ENCODE results near the gene ABCF1. TPM values are rescaled to one million over a fixed set of nuclear protein-coding genes. Genes with fewer than 3 reads are reported as not detected.

Gene ABCF1
- total and polyA plus RNA-seq, 9 of the 15 experiments (the other 6 are each of a cell fraction or from before 2014, with no cell fraction given): 41.6 to 193 (median 102) TPM

DNA sequence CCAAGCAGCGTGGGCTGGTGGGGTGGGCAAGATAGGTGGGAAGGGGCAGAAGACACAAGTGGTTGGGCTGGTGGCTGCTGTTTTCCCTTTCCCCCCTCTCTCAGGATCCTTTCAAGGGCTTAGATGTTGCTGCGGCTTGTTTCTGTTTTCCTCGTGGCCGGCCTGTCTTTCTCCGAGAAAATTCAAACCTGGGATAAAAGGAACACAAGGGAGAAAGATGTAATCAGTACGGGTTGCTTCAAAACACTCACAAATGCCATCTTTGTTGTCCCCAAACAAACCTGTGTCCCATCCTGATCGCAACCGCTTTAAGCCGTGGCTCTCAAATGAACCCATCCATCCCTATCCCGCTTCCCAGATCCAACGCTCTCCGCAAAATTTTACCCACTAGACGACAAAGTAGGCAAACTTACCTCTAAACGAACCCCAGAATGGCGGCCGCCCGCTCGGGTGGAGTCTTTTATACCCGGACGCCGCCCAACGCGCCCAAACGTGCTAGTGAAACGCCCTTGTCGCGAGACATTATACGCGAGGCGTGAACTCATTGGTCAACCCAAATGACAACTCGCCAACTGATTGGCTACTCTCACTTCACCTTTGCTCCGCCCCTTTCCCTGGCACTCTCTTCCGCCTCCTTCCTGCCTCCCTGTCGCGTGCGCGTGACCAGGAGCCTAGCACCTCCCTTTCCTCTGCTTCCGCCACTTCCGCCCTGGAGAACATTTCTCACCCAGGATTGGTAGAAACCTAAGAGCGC lies 45.7 kb downstream of the ABCF1 start, which contains the start of gene PPP1R10 (continued):
- TF ChIP-seq, protein P1, sequence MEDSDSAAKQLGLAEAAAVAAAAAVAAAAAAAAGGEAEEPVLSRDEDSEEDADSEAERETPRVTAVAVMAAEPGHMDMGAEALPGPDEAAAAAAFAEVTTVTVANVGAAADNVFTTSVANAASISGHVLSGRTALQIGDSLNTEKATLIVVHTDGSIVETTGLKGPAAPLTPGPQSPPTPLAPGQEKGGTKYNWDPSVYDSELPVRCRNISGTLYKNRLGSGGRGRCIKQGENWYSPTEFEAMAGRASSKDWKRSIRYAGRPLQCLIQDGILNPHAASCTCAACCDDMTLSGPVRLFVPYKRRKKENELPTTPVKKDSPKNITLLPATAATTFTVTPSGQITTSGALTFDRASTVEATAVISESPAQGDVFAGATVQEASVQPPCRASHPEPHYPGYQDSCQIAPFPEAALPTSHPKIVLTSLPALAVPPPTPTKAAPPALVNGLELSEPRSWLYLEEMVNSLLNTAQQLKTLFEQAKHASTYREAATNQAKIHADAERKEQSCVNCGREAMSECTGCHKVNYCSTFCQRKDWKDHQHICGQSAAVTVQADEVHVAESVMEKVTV (CRISPR knock-in tag; IDR thresholded peaks at IDR 0.05): peak; percentile 64
- TF ChIP-seq BHLHE40 (IDR thresholded peaks at IDR 0.05; ENCODE audit: low read length) (peak; percentile 99), ZNF165 (CRISPR knock-in tag; IDR thresholded peaks at IDR 0.05; ENCODE audit: borderline replicate concordance) (no peak), USF1 (CRISPR knock-in tag; IDR thresholded peaks at IDR 0.05) (peak; percentile 91), ZNF444 (CRISPR knock-in tag; IDR thresholded peaks at IDR 0.05) (peak; percentile 81), ZFP30 (CRISPR knock-in tag; IDR thresholded peaks at IDR 0.05; ENCODE audit: borderline replicate concordance) (peak; percentile 74; the same call in 1 of the 2 replicates), RBFOX2 (IDR thresholded peaks at IDR 0.05; ENCODE audit: low read depth, low read length) (peak; percentile 99), HDAC8 (tag; IDR thresholded peaks at IDR 0.05) (no peak), YY1 (IDR thresholded peaks at IDR 0.05; ENCODE audit: borderline replicate concordance in 1 of 3, control insufficient read depth in 1 of 3, extremely low read depth in 1 of 3, insufficient read depth in 3 of 3, insufficient read length in 1 of 3, insufficient replicate concordance in 2 of 3, low read depth in 1 of 3, low read length in 2 of 3) (peak; percentile 72 to 99 (median 95)), TEAD2 (tag; IDR thresholded peaks at IDR 0.05) (no peak), ZNF655 (CRISPR knock-in tag; IDR thresholded peaks at IDR 0.05) (peak; percentile 88), NFATC3 (IDR thresholded peaks at IDR 0.05) (no peak; the same call in 1 of the 2 replicates), SRF (CRISPR knock-in tag; IDR thresholded peaks at IDR 0.05) (peak; percentile 71 to 92; a peak in 3 of 4 replicates), L3MBTL2 (IDR thresholded peaks at IDR 0.05) (no peak), TEAD4 (IDR thresholded peaks at IDR 0.05; ENCODE audit: low read length) (peak; percentile 73), TEAD4 (CRISPR knock-in tag; IDR thresholded peaks at IDR 0.05; ENCODE audit: borderline replicate concordance) (no peak), ETS2 (tag; IDR thresholded peaks at IDR 0.05; ENCODE audit: borderline replicate concordance, poor library complexity, severe bottlenecking) (no peak), COPS2 (conservative IDR thresholded peaks at IDR 0.05) (no peak), RBM34 (IDR thresholded peaks at IDR 0.05; ENCODE audit: borderline replicate concordance, insufficient read depth, low read length) (no peak), MYNN (IDR thresholded peaks at IDR 0.05) (0 out of 2 replicates have a peak, but pooled peaks have one; percentile 45), MYNN (CRISPR knock-in tag; IDR thresholded peaks at IDR 0.05) (no peak)
- TF ChIP-seq, protein P2, sequence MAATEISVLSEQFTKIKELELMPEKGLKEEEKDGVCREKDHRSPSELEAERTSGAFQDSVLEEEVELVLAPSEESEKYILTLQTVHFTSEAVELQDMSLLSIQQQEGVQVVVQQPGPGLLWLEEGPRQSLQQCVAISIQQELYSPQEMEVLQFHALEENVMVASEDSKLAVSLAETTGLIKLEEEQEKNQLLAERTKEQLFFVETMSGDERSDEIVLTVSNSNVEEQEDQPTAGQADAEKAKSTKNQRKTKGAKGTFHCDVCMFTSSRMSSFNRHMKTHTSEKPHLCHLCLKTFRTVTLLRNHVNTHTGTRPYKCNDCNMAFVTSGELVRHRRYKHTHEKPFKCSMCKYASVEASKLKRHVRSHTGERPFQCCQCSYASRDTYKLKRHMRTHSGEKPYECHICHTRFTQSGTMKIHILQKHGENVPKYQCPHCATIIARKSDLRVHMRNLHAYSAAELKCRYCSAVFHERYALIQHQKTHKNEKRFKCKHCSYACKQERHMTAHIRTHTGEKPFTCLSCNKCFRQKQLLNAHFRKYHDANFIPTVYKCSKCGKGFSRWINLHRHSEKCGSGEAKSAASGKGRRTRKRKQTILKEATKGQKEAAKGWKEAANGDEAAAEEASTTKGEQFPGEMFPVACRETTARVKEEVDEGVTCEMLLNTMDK (IDR thresholded peaks at IDR 0.05; ENCODE audit: borderline replicate concordance, insufficient read depth, low read depth, low read length, poor library complexity, severe bottlenecking): no peak

Measured in K562 (cell line).